IMR-90 (cell line): Measurements from ENCODE around the gene GGT6. TPM values are rescaled to one million over a fixed set of nuclear protein-coding genes. Genes with fewer than 3 reads are reported as not detected.

Experiments
- ATAC-seq: fragments of 200-7000 bp; cut with Tn5 transposase; 2 replicates; pipeline ENCODE4 v1.9.1; 2020; ENCODE audit warnings: low read depth, mild to moderate bottlenecking, moderate library complexity
- BruUV-seq: library from RNA; stranded (reverse); fragments of 400-500 nt; replicated peaks from 2 replicates; lab custom pipeline; 2021; lab: Mats Ljungman, UMichigan
- CTCF ChIA-PET: fragments of 300-600 bp; formaldehyde crosslinking; extraction: SDS; loops from one replicate; lab custom pipeline; 2021; ENCODE audit warnings: antibody characterized with exemption; lab: Yijun Ruan, JAX
- POLR2A ChIA-PET: fragments of 300-600 bp; sonication (Branson Sonifier 250); formaldehyde crosslinking; loops from one replicate; lab custom pipeline; 2022; ENCODE audit warnings: antibody characterized with exemption; ENCODE audit not compliant: unreplicated experiment; lab: Charles Lee
- DNase-seq: peaks from one replicate; pipeline ENCODE4 v3.0.0; 2013
- H2AFZ ChIP-seq: replicated peaks from 2 replicates; pipeline ENCODE3; 2013; ENCODE audit warnings: low read length, mild to moderate bottlenecking; ENCODE audit not compliant: poor library complexity
- H2AK5ac ChIP-seq: 2 replicates; pipeline ENCODE4 v1.6.1; 2013; ENCODE audit warnings: low read depth, low read length, inconsistent platforms
- H2AK9ac ChIP-seq: replicated peaks from 2 replicates; pipeline ENCODE3; 2013; ENCODE audit warnings: mild to moderate bottlenecking, low read depth, low read length, moderate library complexity; ENCODE audit not compliant: poor library complexity
- H2BK120ac ChIP-seq: 2 replicates; pipeline ENCODE4 v1.6.1; 2013; ENCODE audit warnings: low read depth, low read length, inconsistent platforms
- H2BK15ac ChIP-seq: 3 replicates; pipeline ENCODE4 v1.6.1; 2013; ENCODE audit warnings: low read depth, low read length, inconsistent platforms
- H2BK20ac ChIP-seq: 2 replicates; pipeline ENCODE4 v1.6.1; 2013; ENCODE audit warnings: low read depth, mild to moderate bottlenecking, inconsistent platforms, low read length, moderate library complexity
- H2BK5ac ChIP-seq: 2 replicates; pipeline ENCODE4 v1.6.1; 2013; ENCODE audit warnings: mild to moderate bottlenecking, low read depth, low read length, inconsistent platforms; ENCODE audit not compliant: poor library complexity, severe bottlenecking
- H3K14ac ChIP-seq: replicated peaks from 2 replicates; pipeline ENCODE4 v1.6.1; 2013; ENCODE audit warnings: low read depth, low read length, inconsistent platforms
- H3K18ac ChIP-seq: 2 replicates; pipeline ENCODE4 v1.6.1; 2013; ENCODE audit warnings: low read depth, low read length, control low read depth
- H3K23ac ChIP-seq: 2 replicates; pipeline ENCODE4 v1.6.1; 2013; ENCODE audit warnings: low read depth, low read length, inconsistent platforms
- H3K27ac ChIP-seq: 2 replicates; pipeline ENCODE4 v1.5.1; 2013; ENCODE audit warnings: mild to moderate bottlenecking, control low read depth, low read length; ENCODE audit not compliant: insufficient read depth
- H3K27me3 ChIP-seq: 2 replicates; pipeline ENCODE4 v1.6.1; 2013; ENCODE audit warnings: low read length; ENCODE audit not compliant: control insufficient read depth, insufficient read depth
- H3K36me3 ChIP-seq: 2 replicates; pipeline ENCODE4 v1.6.1; 2013; ENCODE audit warnings: low read length, mixed read lengths; ENCODE audit not compliant: control insufficient read depth, insufficient read depth
- H3K4ac ChIP-seq: 2 replicates; pipeline ENCODE4 v1.6.1; 2013; ENCODE audit warnings: low read depth, low read length, inconsistent platforms
- H3K4me1 ChIP-seq: 2 replicates; pipeline ENCODE4 v1.6.1; 2013; ENCODE audit warnings: low read length, mixed read lengths; ENCODE audit not compliant: control insufficient read depth, insufficient read depth
- H3K4me2 ChIP-seq: 2 replicates; pipeline ENCODE4 v1.6.1; 2013; ENCODE audit warnings: low read depth, mild to moderate bottlenecking, control low read depth, low read length, moderate library complexity
- H3K4me3 ChIP-seq: 2 replicates; pipeline ENCODE4 v1.5.1; 2013; ENCODE audit warnings: low read depth, mild to moderate bottlenecking, control low read depth, low read length, moderate library complexity; ENCODE audit not compliant: insufficient read depth
- H3K56ac ChIP-seq: 2 replicates; pipeline ENCODE4 v1.6.1; 2013; ENCODE audit warnings: low read length, inconsistent platforms; ENCODE audit not compliant: insufficient read depth; ENCODE audit errors: extremely low read depth
- H3K79me1 ChIP-seq, 2 experiments: 2 replicates each; pipeline ENCODE4 v1.6.1; 2013; ENCODE audit warnings: low read length in 2 of 2, inconsistent platforms in 1 of 2, low read depth in 1 of 2
- H3K9ac ChIP-seq: 2 replicates; pipeline ENCODE4 v1.6.1; 2013; ENCODE audit warnings: low read depth, low read length, control low read depth
- H3K9me1 ChIP-seq: 2 replicates; pipeline ENCODE4 v1.6.1; 2013; ENCODE audit warnings: low read length, inconsistent platforms; ENCODE audit not compliant: insufficient read depth
- H3K9me3 ChIP-seq: 2 replicates; pipeline ENCODE4 v1.6.1; 2013; ENCODE audit warnings: low read length; ENCODE audit not compliant: control insufficient read depth, insufficient read depth
- H4K20me1 ChIP-seq: 2 replicates; pipeline ENCODE4 v1.6.1; 2013; ENCODE audit warnings: low read length, inconsistent platforms; ENCODE audit not compliant: insufficient read depth
- H4K5ac ChIP-seq: 2 replicates; pipeline ENCODE4 v1.6.1; 2013; ENCODE audit warnings: mild to moderate bottlenecking, low read depth, low read length, control low read depth
- H4K8ac ChIP-seq, 2 experiments: 2 replicates each; pipeline ENCODE4 v1.6.1; 2013; ENCODE audit warnings: low read depth in 2 of 2, low read length in 2 of 2, control low read depth in 1 of 2, inconsistent platforms in 1 of 2
- H4K91ac ChIP-seq: 2 replicates; pipeline ENCODE4 v1.6.1; 2013; ENCODE audit warnings: low read depth, low read length, inconsistent platforms; ENCODE audit not compliant: insufficient read depth
- CHD1 ChIP-seq: IDR thresholded peaks from 2 replicates; pipeline ENCODE4 v1.6.1; 2012; ENCODE audit warnings: low read depth, low read length, improper control_type of control experiment
- FOS ChIP-seq: fragments of 150-350 bp; IDR thresholded peaks from 2 replicates; pipeline ENCODE4 v1.6.1; 2016; ENCODE audit warnings: low read depth, low read length
- MAFK ChIP-seq: IDR thresholded peaks from 2 replicates; pipeline ENCODE4 v1.6.1; 2012; ENCODE audit warnings: low read depth, low read length, improper control_type of control experiment
- MAZ ChIP-seq: IDR thresholded peaks from 2 replicates; pipeline ENCODE4 v1.6.1; 2012; ENCODE audit warnings: low read depth, mild to moderate bottlenecking, low read length, improper control_type of control experiment, moderate library complexity, borderline replicate concordance
- RFX5 ChIP-seq: IDR thresholded peaks from 2 replicates; pipeline ENCODE4 v1.8.0; 2012; ENCODE audit warnings: low read depth, mild to moderate bottlenecking, low read length, moderate library complexity
- SMC3 ChIP-seq: fragments of 150-350 bp; IDR thresholded peaks from 2 replicates; pipeline ENCODE4 v1.6.1; 2016; ENCODE audit warnings: low read depth, mild to moderate bottlenecking, antibody characterized with exemption, low read length, moderate library complexity
- WGBS, 2 experiments: methylation state at CpG; one replicate each; pipeline versions ENCODE4 v1.1.5 to v1.1.7; 2013; ENCODE audit warnings: missing lambda C conversion rate in 2 of 2; ENCODE audit not compliant: insufficient read length in 1 of 2; ENCODE audit errors: extremely low coverage in 2 of 2; 5-methylcytosine and 5-hydroxymethylcytosine counted together
- dilution Hi-C: fragments of 300-500 bp; cut with HindIII; formaldehyde crosslinking; loops from one replicate; pipeline ENCODE4 v1.14.3; 2018; ENCODE audit warnings: low sequenced_read_pairs; ENCODE audit not compliant: unreplicated experiment
- in situ Hi-C: fragments of 300-500 bp; cut with MboI; formaldehyde crosslinking; loops from 3 replicates; pipeline ENCODE4 v1.14.3; 2019; ENCODE audit warnings: low sequenced_read_pairs, inconsistent platforms, mixed read lengths
- intact Hi-C: fragments of 100-400 bp; cut with micrococcal nuclease; formaldehyde crosslinking; loops from 2 replicates; pipeline ENCODE4 v1.10.0; 2022
- polyA plus RNA-seq, 3 experiments: library from polyadenylated mRNA; depleted of rRNA; stranded (reverse); fragments of >200 nt; gene quantifications; 2 replicates each; pipeline ENCODE4 v1.2.3, GENCODE V29; 2012; ENCODE audit warnings: low replicate concordance in 1 of 3
- total RNA-seq: library from RNA; depleted of rRNA; stranded (reverse); fragments of >200 nt; gene quantifications from 2 replicates; pipeline ENCODE4 v1.2.3, GENCODE V29; 2012
- TF ChIP-seq, protein P1 (sequence below): fragments of 150-350 bp; IDR thresholded peaks from 2 replicates; pipeline ENCODE4 v1.6.1; 2016; ENCODE audit warnings: low read depth, mild to moderate bottlenecking, low read length, moderate library complexity, borderline replicate concordance

The GGT6 gene
- total and polyA plus RNA-seq, 2 of the 4 experiments (the other 2 are of a cell fraction) = not detected

DNA sequence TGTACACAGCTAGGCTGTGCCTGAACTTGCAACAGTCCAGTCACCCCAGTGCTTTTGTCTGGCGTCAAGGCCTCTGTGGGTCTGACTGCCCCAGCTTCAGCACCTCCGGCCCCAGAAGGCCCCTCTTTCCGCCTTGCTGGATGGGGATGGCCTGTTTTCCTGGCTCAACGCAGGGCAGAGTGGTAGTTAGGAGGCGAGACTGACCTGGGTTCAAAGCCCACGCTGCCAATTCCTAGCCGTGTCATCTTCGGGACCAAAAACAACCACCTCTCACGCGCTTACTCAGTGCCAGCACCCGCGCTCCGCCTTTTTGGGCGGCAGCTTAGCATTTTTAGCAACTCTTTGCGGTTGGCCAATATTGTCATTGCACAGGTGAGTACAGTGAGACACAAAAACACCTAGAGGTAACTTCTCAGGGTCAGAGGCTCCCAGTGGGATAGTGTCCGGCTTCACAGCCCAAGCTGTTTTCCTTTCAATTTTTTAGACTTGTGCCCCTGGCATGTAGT is 9.8 kb downstream of the GGT6 start:
- WGBS, 2 experiments = 99% methylated on average over 14 of the region's 16 CpGs; no CpG with 5 or more reads in 1 of the 2 experiments

More for the DNA sequence above, 9.8 kb downstream of the GGT6 start:
- Histone ChIP-seq H4K8ac (no peak overlapping the region), H3K4me3 (no peak overlapping the region), H4K20me1 (peaks cover 3% of the 10 kb centered on the region; the same call in 1 of the 2 replicates), H3K27me3 (no peaks in the 10 kb centered on the region), H3K56ac (no peak overlapping the region), H2AFZ (no peak overlapping the region), H3K27ac (no peak overlapping the region), H2BK15ac (no peak overlapping the region), H2AK5ac (no peak overlapping the region), H3K79me1 (peaks cover 9 to 36% of the 10 kb centered on the region in 2 experiments), H3K36me3 (peaks cover 58% of the 10 kb centered on the region), H4K91ac (no peak overlapping the region), H3K9me1 (peaks cover 6% of the 10 kb centered on the region; the same call in 1 of the 2 replicates), H2BK5ac (no peak overlapping the region), H3K9me3 (no peaks in the 10 kb centered on the region), H3K4ac (no peak overlapping the region), H3K4me2 (no peak overlapping the region), H4K5ac (no peak overlapping the region), H3K23ac (no peak overlapping the region), H2BK120ac (no peak overlapping the region), H2BK20ac (no peak overlapping the region), H3K18ac (no peak overlapping the region), H2AK9ac (peak overlapping the region; percentile 28), H3K4me1 (peaks cover 7% of the 10 kb centered on the region), H3K14ac (no peak overlapping the region), H3K9ac (no peak overlapping the region)
- BruUV-seq = no TSS peak
- intact Hi-C loops = no loop called here
- ATAC-seq = no peak
- CTCF ChIA-PET = no interaction called here
- no peak for DNase-seq
- dilution Hi-C loops = no loop called here
- POLR2A ChIA-PET = no interaction called here
- in situ Hi-C loops = loop anchor here (10.0 kb wide), 1 partner anchor 56 kb away; the partner anchor contains the start of gene SPNS2
- no peak for TF ChIP-seq FOS
- TF ChIP-seq, protein P1, sequence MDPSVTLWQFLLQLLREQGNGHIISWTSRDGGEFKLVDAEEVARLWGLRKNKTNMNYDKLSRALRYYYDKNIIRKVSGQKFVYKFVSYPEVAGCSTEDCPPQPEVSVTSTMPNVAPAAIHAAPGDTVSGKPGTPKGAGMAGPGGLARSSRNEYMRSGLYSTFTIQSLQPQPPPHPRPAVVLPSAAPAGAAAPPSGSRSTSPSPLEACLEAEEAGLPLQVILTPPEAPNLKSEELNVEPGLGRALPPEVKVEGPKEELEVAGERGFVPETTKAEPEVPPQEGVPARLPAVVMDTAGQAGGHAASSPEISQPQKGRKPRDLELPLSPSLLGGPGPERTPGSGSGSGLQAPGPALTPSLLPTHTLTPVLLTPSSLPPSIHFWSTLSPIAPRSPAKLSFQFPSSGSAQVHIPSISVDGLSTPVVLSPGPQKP = no peak
- TF ChIP-seq MAZ = no peak
- TF ChIP-seq CHD1 = no peak
- no peak for TF ChIP-seq SMC3
- no peak for TF ChIP-seq RFX5
- TF ChIP-seq MAFK = no peak
